Measurements from ENCODE around the gene IFT52.
A peak's percentile ranks its signal among the peaks of the same experiment; 100 is the strongest.

The IFT52 gene

DNA sequence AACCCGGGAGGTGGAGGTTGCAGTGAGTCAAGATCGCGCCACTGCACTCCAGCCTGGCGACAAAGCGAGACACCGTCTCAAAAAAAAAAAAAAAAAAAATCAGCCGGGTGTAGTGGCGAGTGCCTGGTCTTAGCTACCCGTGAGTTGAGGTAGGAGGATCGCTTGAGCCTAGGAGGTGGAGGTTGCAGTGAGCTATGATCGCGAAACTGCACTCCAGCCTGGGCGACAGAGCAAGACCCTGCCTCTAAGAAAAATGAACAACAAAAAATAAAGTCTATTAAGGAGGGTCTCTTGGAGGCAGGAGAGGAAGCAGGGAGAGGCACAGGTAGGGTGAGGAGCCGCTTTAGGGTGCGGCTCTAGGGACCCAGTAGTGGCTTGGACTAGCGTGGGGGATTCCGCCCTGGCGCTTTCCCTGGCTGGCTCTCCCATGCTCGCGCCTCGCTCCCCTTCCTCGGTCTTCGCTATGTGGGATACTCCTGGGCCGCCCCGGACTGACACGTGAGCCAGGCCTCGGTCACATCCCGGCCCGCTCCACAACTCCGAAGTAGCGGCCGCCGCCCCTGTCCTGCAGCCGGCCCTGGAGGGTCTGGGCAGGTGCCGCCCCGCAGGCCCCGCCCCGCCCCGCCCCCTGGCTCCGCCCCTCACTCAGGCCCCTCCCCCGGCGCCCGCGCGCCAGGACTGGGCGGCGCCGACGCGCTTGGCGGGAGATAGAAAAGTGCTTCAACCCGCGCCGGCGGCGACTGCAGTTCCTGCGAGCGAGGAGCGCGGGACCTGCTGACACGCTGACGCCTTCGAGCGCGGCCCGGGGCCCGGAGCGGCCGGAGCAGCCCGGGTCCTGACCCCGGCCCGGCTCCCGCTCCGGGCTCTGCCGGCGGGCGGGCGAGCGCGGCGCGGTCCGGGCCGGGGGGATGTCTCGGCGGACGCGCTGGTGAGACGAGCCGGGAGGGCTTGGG lies 75.9 kb downstream of the IFT52 start, which contains the start of gene MYBL2:
Gene MYBL2 (plus strand): TSS at position 739 of the 953 bp plus-strand sequence. CDS start 170 bp downstream, at position 909.
- peak; percentile 95 for DNase-seq (ENCODE audit: low spot score)
- no peak for TF ChIP-seq CTCF (IDR thresholded peaks at IDR 0.05; ENCODE audit: extremely low read depth, missing control alignments)

DNA sequence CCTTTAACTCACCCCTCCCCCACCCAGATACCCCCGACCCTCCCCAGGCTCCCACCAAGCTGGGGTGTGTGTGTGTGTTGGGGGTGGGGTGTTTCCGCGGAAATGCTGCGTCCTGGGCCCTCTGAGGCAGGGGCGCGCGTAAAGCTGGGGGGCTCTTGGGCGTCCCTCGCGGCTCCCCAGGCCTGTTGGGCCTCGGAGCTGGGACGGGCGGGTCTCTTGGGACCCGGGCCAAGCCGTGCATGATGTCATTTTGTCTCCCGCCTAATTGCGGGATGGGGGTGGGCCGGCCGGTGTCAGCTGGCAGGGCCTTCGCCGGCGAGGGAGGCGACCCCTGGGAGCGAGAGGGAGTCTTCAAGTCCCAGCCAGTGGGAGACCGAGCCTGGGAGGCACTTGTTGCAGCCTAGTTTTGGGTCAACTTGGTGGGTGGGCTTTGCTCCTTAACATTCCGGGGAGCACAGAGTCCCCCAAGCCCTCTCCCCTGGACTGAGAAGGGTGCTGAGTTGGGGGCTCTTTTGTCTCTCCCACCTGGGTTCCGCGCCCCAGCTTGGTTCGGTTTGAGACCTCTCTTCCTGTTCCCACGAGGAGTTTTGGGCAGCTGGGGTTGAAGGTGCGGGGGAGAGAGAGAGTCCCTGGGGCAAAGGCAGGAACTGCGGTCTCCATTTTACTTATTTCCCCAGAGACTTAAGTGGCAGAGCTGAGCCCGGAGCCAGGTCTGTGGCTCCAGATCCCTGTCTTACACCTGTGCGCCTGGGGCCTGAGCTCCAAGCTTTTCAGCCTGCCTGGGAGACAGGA lies 76.8 kb downstream of the IFT52 start:
- peak; percentile 50 for DNase-seq (ENCODE audit: low spot score)

GRCh38 chr20:43669332-43669731 lies 78.6 kb downstream of the IFT52 start:
- TF ChIP-seq CTCF (IDR thresholded peaks at IDR 0.05; ENCODE audit: extremely low read depth, missing control alignments), result no peak
- DNase-seq (ENCODE audit: low spot score), result no peak

More for the DNA sequence above, 76.8 kb downstream of the IFT52 start:
- no peak for TF ChIP-seq CTCF (IDR thresholded peaks at IDR 0.05; ENCODE audit: extremely low read depth, missing control alignments)

- TF ChIP-seq CTCF (IDR thresholded peaks at IDR 0.05; ENCODE audit: extremely low read depth, missing control alignments), result no peak
- DNase-seq (ENCODE audit: low spot score), result no peak
Observed at GRCh38 chr20:43670423-43670822, 79.7 kb downstream of the IFT52 start.

- TF ChIP-seq CTCF (IDR thresholded peaks at IDR 0.05; ENCODE audit: extremely low read depth, missing control alignments), result no peak
- no peak for DNase-seq (ENCODE audit: low spot score)
Observed at GRCh38 chr20:43676368-43676767, 85.6 kb downstream of the IFT52 start.

GRCh38 chr20:43680981-43681380 lies 90.2 kb downstream of the IFT52 start:
- DNase-seq (ENCODE audit: low spot score), result no peak

More at GRCh38 chr20:43680981-43681380, 90.2 kb downstream of the IFT52 start:
- TF ChIP-seq CTCF (IDR thresholded peaks at IDR 0.05; ENCODE audit: extremely low read depth, missing control alignments), result no peak

Measured in GM20000 (cell line).